Measurements from ENCODE around the gene SLC35G6.
"Not testable (repeated sequence)": the region's sequence is repeated elsewhere in the genome, so short reads cannot be mapped to it uniquely, and the experiment has no call there.

SLC35G6 gene

DNA sequence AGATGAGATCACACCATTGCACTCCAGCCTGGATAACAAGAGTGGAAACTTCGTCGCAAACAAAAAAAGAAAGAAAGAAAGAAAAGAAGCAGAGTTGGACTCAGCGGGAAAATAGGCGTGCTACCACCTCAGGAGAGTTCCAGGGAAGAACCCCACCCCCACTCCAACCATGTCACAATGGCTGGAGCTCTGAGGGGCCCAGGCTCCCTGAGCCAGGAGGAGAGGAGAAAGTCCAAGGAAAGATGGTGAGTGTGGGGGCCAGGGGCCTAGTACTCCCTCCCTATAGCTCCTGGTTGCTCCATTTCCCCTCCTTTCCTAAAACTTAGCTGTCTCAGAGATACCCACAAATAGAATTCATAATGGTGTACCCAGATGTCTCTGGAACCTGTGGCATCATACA lies at the start of gene SLC35G6:
SLC35G6 (plus strand) TSS at position 172 of the 400 bp plus-strand sequence; CDS start at position 243, 71 bp downstream.
- not testable (repeated sequence) for DNase-seq (ENCODE audit: extremely low read depth, low read depth); H3K4me3 ChIP-seq (replicated peaks; ENCODE audit: low read depth, low read length)

GRCh38 chr17:7432296-7432695 lies 49.0 kb upstream of the SLC35G6 start:
- no peak for TF ChIP-seq CTCF (IDR thresholded peaks at IDR 0.05; ENCODE audit: low read depth, low read length, missing control alignments)
- no peak for DNase-seq (ENCODE audit: extremely low read depth, low read depth)
- no peak overlapping the region for H3K4me3 ChIP-seq (replicated peaks; ENCODE audit: low read depth, low read length)

- peak; percentile 10 for TF ChIP-seq CTCF (IDR thresholded peaks at IDR 0.05; ENCODE audit: low read depth, low read length, missing control alignments)
- no peak for DNase-seq (ENCODE audit: extremely low read depth, low read depth)
- peak overlapping the region; percentile 38 for H3K4me3 ChIP-seq (replicated peaks; ENCODE audit: low read depth, low read length)
Measured at GRCh38 chr17:7435676-7436555, 45.3 kb upstream of the SLC35G6 start.

DNA sequence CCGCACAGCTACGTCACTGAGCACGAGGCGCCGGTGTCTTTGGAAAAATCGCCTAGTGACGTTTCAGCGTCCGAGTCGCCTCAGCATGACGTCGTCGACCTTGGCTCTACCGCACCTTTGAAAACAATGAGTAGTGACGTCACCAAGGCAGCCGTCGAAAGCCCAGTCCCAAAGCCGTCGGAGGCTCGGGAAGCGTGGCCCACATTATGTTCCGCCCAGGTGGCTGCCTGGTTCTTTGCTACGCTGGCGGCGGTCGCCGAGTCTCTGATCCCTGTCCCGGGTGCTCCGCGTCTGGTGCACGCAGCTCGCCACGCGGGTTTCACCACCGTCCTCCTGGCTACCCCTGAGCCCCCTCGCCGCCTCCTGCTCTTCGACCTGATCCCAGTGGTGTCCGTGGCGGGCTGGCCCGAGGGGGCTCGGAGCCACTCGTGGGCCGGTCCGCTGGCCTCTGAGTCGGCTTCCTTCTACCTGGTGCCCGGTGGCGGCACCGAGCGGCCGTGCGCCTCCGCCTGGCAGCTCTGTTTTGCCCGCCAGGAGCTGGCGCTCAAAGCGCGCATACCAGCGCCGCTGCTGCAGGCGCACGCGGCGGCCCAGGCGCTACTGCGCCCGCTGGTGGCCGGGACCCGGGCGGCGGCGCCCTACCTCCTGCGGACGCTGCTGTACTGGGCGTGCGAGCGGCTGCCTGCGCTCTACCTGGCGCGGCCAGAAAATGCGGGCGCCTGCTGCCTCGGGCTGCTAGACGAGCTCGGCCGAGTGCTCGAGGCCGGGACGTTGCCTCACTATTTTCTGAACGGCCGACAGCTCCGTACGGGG lies 44.5 kb upstream of the SLC35G6 start:
- DNase-seq (ENCODE audit: extremely low read depth, low read depth) = peak; percentile 26
- TF ChIP-seq CTCF (IDR thresholded peaks at IDR 0.05; ENCODE audit: low read depth, low read length, missing control alignments) = peak; percentile 70
- H3K4me3 ChIP-seq (replicated peaks; ENCODE audit: low read depth, low read length) = peak overlapping the region; percentile 22

DNA sequence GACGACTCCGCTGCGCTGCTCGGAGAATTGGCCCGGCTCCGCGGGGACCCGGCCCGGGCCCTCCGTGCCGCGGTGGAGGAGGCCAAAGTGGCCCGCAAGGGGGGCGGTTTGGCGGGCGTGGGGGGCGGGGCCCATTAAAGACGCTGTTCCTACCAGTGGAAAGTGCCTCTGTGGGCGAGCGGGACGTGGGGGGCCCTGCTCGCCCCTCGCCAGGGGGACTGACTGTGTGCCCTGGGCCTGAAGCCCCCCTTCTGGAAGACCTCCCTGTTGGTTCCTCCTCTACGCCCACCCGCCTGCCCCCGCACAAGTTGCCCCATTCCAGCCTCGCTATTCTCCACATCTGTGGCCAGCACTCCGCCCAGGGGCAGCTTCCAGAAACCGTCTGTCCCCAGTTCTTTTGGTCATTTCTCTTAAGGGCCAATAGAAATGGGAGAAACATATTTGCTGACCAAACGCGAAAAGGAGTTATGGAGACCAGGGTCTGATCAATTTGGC lies 43.8 kb upstream of the SLC35G6 start:
- peak overlapping the region; percentile 22 for H3K4me3 ChIP-seq (replicated peaks; ENCODE audit: low read depth, low read length)

GRCh38 chr17:7437950-7438614 lies 43.2 kb upstream of the SLC35G6 start:
- no peak overlapping the region for H3K4me3 ChIP-seq (replicated peaks; ENCODE audit: low read depth, low read length)
- no peak for TF ChIP-seq CTCF (IDR thresholded peaks at IDR 0.05; ENCODE audit: low read depth, low read length, missing control alignments)
- DNase-seq (ENCODE audit: extremely low read depth, low read depth) = no peak

More for the DNA sequence above, 43.8 kb upstream of the SLC35G6 start:
- no peak for DNase-seq (ENCODE audit: extremely low read depth, low read depth)
- no peak for TF ChIP-seq CTCF (IDR thresholded peaks at IDR 0.05; ENCODE audit: low read depth, low read length, missing control alignments)

Data from HFF-Myc (cell line).